Measurements from ENCODE around the gene ZSWIM5.
"Not testable (repeated sequence)": the region's sequence is repeated elsewhere in the genome, so short reads cannot be mapped to it uniquely, and the experiment has no call there.

ZSWIM5 gene

DNA sequence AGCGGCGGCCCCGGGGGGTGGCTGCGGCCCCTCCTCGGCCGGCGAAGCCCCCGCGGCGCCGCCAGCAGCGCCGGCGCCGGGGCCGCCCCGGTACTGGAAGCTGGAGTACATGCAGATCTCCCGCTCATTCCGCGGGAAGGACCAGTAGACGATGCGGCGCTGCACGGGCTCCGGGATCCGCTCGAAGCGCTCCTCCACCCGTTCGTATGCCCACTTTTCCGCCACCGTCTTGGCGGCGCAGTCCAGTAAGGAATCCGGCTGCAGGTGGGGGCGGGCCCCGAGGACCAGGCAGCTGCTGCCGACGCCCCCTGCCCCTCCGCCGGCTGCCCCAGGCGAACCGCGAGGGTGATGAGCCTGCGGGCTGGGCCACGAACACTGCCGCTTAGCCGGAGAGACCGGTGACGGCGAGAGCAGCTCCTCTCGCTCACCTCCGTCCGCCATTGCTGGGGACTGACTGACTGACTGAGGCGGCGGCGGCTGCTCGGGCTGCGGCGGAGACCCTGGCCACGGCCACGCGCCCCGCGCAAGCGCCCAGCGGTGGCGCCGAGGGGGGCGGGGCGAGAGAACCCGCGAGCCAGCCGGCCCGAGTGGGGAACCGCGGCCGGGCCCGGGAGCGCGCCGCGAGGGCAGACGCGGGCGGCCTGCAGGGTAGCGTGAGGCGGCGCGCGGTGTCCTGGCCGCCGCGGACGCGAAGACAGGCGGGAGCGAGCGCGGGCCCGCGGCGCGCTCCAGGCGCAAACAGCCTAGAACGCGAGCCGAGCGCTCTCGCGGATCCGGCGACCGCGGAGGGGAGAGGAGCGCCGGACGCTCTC, at the start of gene ZSWIM5:
Gene ZSWIM5 (minus strand): TSS at position 696 of the 812 bp plus-strand sequence. CDS start 255 bp downstream, at position 441.
- peak; percentile 31 to 52 (median 42) for DNase-seq (ENCODE audit: low read depth in 3 of 3)

DNA sequence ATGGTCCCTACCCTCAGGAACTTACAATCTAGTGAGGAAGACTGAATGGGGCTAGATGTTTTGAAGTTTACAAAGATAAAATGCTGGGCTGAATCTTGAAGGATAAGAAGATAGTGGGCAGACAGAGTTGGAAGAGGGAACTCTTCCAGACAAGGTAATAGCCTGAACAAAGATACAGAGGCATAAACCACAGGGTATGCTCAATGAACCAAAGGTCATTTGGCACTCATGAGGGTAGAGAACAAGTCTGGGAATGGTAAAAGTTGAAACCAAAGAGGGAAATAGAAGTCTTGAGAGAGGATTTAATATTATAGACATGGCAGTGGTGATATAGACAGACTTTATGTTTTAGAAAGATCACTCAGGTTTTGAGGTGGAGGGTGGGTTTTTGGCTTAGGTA, 48.1 kb upstream of the ZSWIM5 start:
- no peak for DNase-seq (ENCODE audit: low read depth in 3 of 3)

DNA sequence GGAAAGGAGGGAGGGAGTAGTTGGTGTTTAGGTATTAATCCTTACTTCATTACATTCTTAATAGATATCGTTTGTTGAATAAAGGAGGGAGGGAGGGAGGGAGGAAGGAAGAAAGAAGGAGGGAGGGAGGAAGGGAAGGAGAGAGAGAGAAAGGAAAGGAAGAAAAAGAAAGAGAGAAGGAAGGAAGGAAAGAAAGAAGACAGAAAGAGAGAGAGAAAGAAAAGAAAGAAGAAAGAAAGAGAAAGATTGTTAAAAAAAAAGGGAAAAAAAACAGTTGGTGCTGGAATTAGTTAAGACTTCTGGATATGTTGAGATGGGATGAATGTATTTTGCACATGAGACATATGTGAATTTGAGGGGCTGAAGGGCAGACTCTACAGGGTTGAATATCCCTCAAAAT, 44.1 kb upstream of the ZSWIM5 start:
- DNase-seq (ENCODE audit: low read depth in 3 of 3), result no peak

DNA sequence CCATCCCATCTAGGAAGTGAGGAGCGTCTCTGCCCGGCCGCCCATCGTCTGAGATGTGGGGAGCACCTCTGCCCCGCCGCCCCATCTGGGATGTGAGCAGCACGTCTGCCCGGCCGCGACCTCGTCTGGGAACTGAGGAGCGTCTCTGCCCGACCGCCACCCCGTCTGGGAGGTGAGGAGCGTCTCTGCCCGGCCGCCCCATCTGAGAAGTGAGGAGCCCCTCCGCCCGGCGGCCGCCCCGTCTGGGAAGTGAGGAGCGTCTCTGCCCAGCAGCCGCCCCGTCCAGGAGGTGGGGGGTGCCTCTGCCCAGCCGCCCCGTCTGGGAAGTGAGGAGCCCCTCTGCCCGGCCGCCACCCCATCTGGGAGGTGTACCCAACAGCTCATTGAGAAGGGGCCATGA, 41.6 kb upstream of the ZSWIM5 start:
- not testable (repeated sequence) for DNase-seq (ENCODE audit: low read depth in 3 of 3)

DNA sequence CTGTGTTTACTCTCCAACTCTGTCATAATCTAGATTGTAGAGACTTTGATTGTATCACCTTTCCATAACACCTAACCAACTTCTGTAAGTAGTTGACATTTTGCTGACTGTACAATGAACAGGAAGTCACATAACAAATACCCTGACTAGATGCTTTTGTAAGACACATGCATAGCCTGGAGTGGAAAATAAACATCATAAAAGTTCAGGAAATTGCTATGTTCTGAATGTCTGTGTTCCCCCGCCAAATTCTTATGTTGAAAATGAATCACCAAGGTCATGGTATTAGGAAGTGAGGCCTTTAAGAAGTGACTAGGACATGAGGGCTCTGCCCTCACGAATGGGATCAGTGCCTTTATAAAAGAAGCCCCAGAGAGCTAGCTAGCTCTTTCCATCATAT, 40.4 kb upstream of the ZSWIM5 start:
- DNase-seq (ENCODE audit: low read depth in 3 of 3), result no peak

DNA sequence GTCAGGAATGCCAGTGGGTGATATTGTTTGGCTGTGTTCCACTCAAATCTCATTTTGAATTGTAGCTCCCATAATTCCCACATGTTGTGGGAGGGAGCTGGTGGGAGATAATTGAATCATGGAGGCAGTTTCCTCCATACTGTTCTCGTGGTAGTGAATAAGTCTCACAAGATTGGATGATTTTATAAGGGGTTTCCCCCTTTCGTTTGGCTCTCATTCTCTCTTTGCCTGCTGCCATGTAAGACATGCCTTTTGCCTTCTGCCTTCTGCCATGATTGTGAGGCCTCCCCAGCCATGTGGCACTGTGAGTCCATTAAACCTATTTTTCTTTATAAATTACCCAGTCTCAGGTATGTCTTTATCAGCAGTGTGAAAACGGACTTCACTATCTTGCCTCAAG, 40.0 kb upstream of the ZSWIM5 start:
- DNase-seq (ENCODE audit: low read depth in 3 of 3), result not testable (repeated sequence)

DNA sequence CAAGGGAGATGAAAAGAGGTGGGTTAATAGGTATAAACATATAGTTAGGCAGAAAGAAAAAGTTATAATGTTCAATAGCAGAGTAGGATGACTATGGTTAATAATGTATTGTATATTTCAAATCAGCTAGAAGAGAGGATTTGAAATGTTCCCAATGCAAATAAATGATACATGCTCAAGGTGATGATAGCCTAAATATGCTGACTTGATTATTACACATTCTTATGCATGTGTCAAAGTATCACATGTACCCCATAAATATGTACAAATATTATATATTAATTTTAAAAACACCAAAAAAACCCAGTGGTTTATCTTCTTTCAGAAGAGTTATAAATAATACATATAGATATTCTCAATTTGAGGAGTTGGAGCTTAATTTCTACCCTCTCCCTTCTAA, 38.3 kb upstream of the ZSWIM5 start:
- no peak for DNase-seq (ENCODE audit: low read depth in 3 of 3)

DNA sequence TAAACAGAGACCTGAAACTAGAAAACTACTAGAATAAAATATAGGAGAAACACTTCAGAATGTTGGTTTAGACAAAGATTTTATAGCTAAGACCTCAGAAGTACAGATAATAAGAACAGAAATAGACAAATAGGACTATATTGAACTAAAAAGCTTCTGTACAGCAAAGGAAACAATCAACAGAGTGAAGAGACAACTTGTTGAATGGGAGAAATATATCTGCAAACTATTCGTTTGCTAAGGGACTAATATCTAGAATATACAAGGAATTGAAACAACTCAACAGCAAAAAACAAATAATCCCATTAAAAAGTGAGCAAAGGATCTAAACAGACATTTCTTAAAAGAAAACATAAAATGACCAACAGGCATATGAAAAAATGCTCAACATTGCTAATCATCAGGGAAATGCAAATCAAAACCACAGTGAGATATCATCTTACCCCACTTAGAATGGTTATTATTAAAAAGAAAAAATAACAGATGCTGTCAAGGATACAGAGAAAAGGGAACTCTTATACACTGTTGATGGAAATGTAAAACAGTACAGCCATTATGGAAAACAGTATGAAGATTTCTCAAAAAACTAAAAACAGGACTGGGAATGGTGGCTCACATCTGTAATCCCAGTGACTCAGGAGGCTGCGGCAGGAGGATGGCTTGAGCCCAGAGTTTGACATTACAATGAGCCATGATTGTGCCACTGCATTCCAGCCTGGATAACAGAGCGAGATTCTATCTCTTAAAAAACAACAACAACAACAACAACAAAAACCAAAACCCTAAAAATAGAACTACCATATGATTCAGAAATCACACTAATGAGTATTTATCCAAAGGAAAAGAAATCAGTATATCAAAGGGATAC, 37.3 kb upstream of the ZSWIM5 start:
- DNase-seq (ENCODE audit: low read depth in 3 of 3), result no peak

DNA sequence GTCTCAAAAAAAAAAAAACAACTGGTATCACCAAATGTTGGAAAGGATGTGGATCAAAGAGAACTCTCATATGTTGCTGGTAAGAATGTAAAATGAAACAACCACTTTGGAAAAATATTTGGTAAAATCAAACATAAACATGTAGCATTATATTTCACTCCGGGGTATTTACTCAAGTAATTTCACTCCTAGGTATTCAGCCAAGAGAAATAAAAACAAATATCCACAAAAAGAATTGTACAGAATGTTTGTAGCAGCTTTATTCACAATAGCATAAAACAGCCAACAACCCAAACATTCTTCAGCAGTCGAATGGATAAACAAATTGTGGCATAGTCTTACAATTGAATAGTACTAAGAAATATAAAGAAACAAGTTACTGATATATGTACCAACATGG, 32.4 kb upstream of the ZSWIM5 start:
- no peak for DNase-seq (ENCODE audit: low read depth in 3 of 3)

DNA sequence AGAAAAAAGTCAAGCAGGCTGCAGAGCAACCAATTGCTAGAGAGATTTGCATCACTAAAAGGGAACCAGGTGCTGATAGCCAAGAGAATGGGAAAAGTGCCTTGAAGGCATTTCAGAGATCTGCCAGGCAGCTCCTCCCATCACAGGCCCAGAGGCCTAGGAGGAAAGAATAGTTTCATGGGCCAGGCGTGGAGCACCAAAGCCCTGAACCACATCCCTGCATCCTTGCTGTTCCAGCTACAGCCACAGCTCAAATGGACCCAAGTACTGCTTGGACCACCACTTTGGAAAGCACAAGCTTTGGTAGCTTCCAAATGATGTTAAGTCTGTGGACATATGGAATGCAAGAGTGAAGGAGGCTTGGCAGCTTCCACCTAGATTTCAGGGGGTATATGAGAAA, 29.7 kb upstream of the ZSWIM5 start:
- no peak for DNase-seq (ENCODE audit: low read depth in 3 of 3)

DNA sequence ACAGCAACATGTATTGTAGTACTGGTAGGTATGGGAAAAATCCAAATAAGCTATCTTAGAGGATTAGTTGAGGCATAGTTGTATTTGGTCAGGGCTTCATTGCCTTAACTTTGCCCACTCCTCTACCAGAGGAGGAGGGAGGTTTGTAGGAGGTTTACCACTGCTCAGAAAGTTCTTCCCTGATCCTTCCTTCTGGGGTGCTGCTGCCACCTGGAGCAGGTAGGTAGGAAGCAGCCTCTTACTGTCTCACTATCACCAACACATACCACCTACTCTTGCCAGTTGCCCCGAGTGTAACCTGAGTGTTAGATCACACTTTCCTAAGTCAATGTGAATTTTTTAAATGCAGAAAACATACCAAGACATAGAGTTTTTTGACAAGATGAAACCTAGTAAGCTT, 24.1 kb upstream of the ZSWIM5 start:
- DNase-seq (ENCODE audit: low read depth in 3 of 3), result no peak

DNA sequence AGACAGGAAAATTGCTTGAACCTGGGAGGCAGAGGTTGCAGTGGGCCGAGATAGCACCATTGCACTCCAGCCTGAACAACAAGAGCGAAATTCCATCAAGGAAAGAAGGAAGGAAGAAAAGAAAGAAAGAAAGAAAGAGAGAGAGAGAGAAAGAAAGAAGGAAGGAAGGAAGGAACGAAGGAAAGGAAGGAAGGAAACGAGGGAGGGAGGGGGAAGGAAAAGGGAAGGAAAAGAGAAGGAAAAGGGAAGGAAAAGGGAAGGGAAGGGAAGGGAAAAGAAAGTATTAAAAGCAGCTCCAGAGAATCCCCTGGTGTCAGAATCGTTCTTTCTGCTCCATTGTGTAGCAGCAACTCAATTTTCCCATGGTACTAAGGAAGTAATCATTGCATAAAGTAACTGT, 19.2 kb upstream of the ZSWIM5 start:
- no peak for DNase-seq (ENCODE audit: low read depth in 3 of 3)

DNA sequence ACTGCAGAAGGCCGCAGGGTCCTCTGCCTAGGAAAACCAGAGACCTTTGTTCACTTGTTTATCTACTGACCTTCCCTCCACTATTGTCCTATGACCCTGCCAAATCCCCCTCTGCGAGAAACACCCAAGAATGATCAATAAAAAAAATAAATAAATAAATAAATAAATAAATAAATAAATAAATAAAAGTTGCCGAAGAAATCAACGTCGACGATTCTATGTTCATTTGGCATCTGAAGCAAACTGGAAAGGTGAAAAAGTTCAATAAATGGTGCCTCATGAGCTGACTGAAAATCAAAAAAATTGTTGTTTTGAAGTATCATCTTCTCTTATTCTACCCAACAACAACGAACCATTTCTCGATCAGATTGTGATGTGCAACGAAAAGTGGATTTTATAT, 17.3 kb upstream of the ZSWIM5 start:
- not testable (repeated sequence) for DNase-seq (ENCODE audit: low read depth in 3 of 3)

DNA sequence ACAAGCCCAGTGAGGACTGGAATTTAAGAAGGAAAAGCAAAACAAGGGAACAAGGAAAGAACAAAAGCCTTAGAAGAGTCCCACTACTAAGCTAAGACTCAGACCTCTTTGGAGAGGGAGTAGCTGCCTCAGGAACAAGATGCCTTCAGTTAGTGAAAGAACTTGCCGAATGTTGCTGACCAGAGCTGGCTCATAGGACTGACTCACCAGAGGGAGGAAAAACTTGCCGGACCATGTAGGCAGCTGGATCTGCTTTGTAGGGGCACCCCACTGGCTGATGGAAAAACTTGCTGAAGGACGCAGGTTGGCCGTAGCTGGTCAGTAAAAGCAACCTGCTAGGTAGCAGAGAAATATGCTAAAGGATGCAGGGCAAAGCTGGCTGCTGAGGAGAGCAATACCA, 15.3 kb upstream of the ZSWIM5 start:
- no peak for DNase-seq (ENCODE audit: low read depth in 3 of 3)

DNA sequence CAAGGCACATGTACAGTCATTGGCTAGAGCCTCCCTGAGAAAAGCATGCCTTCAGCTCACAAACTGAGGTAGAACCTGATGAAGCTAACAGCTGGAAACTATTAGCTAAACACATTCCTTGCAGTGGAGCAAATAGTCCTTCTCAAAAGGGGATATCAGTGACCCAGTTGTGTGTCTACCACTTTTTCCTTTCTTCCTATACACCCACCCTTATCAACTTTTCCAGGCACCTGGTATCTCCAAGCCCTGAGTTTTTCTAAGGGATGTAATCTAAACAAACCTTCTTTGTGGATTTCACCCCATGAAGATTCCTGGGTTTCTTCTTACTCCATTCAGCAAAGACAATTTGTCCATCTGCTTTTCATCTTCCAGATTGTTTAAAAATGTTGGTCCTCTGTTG, 10.5 kb upstream of the ZSWIM5 start:
- no peak for DNase-seq (ENCODE audit: low read depth in 3 of 3)

DNA sequence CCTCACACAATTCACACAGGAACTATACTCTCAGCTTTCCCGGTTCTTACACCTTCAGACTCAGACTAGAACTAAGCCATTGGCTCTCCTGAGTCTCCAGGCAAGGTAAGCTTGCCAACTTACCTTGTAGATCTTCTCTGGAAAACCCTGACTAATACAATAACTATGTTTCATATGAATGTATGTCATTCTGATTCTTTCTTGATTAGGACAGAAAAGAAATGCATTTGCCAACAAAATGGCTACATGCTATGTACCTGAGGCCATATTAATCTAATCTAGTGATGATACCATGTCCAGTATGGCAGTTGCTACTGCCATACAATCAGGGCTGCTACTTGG, 9.8 kb upstream of the ZSWIM5 start:
- DNase-seq (ENCODE audit: low read depth in 3 of 3), result no peak

DNA sequence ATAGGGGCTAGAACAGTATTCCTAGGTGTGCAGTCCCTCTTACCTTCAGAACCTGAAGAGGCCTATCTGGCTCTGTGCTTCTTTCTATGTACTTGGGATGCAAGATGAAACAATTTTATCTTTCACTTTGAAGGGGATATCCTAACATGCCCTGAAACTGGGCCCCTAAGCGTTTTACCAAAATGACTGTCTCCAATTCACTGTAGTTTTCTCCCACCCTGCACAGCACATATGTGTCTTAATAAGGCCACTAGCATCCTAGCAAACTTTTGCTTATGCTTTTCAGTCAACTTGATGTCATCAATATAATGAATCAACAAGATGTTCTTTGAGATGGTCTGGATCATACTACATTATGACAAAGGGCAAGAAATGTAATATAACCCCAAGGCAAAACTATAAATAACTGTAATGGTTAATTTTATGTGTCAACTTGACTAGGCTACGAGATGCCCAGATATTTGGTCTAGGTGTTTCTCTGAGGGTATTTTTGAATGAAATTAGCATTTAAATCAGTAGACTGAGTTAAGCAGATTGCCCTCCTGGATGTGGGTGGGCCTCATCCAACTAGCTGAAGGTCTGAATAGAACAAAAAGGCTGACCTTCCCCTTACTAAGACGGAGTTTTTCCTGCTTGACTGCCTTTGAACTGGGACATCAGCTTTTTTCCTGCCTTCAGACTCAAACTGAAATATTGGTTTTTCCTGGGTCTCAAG, 9.2 kb upstream of the ZSWIM5 start:
- no peak for DNase-seq (ENCODE audit: low read depth in 3 of 3)

DNA sequence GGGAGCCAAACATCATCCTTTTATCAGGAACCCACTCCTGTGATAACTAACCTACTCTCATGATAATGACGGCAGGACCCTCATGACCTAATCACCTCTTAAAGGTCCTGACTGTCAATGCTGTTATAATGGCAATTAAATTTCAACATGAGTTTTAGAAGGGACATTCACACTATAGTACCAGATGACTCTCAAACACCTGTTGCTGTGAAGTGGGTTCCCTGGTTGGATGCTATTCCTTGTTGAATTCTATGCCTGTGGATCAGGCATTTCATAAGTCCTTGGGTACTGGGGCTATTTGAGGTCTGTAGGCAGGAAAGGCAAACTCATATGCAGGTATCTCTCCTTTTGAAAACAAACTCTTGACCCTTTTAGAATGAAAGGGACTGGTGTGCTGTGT, 7.5 kb upstream of the ZSWIM5 start:
- no peak for DNase-seq (ENCODE audit: low read depth in 3 of 3)

DNA sequence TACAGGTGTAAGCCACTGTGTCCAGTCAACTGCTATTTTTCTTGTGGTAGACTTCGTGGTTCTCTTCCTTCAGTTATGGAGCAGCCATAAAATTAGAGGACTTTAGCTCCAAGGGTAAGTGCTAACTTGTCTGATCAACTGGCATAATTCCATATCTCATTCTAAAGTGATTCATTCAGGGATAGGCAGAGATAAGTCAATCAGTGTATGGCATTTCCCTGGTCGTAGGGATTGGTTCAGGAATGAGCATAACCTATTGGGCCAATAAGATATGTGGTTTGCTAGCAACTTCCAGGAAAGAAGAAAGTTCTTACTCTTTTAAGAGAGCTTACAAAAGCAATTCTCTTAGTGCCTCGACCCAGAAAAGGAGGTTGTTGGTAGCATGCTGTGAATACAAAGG, 4.7 kb upstream of the ZSWIM5 start:
- DNase-seq (ENCODE audit: low read depth in 3 of 3), result no peak

DNA sequence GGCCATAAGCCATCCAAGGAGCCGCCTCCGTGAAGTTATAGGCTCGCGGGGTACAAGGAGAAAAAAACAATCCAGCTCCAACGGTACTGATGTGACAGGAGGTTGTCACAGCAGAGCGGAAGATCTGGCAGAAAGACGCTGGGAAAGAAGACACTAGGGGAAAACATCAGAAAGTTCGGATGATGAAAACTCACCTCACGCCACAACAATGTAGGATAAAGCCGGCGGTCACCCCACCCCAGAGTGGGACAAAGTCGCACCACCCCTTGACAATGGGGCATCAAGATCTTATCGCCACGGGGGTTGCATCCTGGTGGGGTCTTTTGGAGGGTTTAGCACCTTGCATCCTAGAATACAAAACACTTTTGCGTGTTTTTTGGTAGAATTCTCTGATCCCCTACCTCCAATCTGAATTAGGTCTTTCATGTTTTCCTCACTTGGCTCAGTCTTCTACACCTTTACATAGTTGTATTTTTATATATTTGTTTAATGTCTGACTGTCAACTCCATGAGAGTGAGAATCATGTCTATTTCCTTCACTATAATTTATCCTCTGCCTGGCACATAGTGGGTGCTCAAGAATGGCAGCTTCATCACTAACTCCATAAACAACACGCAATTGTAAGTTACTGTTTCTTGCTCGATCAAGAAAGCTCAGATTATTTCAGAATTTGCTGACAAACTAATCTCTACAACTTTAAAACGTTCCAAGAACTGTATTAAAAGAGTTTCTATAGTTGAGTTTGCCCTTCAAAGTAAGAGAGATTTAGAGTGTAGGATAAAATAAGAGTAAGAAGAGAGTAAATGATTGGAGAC, 611 bp upstream of the ZSWIM5 start:
- peak in 1 of 3 donors; percentile 4 for DNase-seq (ENCODE audit: low read depth in 3 of 3)
